ENCODE measurements around the gene POLH. TPM values are rescaled to one million over a fixed set of nuclear protein-coding genes. Genes with fewer than 3 reads are reported as not detected.

The POLH gene
- total and polyA plus RNA-seq, 9 of the 15 experiments (the other 6 are each of a cell fraction or from before 2014, with no cell fraction given), result 5.8 to 31.6 (median 20.6) TPM

GRCh38 chr6:43623880-43624785, 48.1 kb downstream of the POLH start (continued):
- TF ChIP-seq PBX2 (CRISPR knock-in tag; IDR thresholded peaks at IDR 0.05; ENCODE audit: low read depth), result no peak
- no peak for TF ChIP-seq PBX2 (tag; conservative IDR thresholded peaks at IDR 0.05; ENCODE audit: low read depth)
- no peak for TF ChIP-seq ZBTB5 (IDR thresholded peaks at IDR 0.05)
- TF ChIP-seq NKRF (IDR thresholded peaks at IDR 0.05; ENCODE audit: borderline replicate concordance), result no peak
- no peak for TF ChIP-seq RBM14 (IDR thresholded peaks at IDR 0.05; ENCODE audit: borderline replicate concordance, insufficient read depth, low read depth, low read length)
- no peak for TF ChIP-seq MNT (conservative IDR thresholded peaks at IDR 0.05)
- 0 out of 2 replicates have a peak, but pooled peaks have one; percentile 10 for TF ChIP-seq MYNN (IDR thresholded peaks at IDR 0.05)
- TF ChIP-seq MYNN (CRISPR knock-in tag; IDR thresholded peaks at IDR 0.05), result no peak
- TF ChIP-seq KHSRP (IDR thresholded peaks at IDR 0.05), result no peak
- TF ChIP-seq MITF (IDR thresholded peaks at IDR 0.05), result no peak
- TF ChIP-seq U2AF1 (optimal IDR thresholded peaks at IDR 0.05; ENCODE audit: low read depth, low read length), result no peak
- 0 out of 2 replicates have a peak, but pooled peaks have one; percentile 11 for TF ChIP-seq RB1 (IDR thresholded peaks at IDR 0.05; ENCODE audit: low read depth)
- TF ChIP-seq MAZ (CRISPR knock-in tag; conservative IDR thresholded peaks at IDR 0.05 in 1 of 2, IDR thresholded peaks at IDR 0.05 in 1 of 2), result no peak
- TF ChIP-seq RBM15 (IDR thresholded peaks at IDR 0.05; ENCODE audit: insufficient read depth, low read length), result no peak
